HG02610 (cell line): Measurements from ENCODE around the gene ZDHHC13.

Experiments
- ATAC-seq: cut with Tn5 transposase; IDR thresholded peaks from one replicate; pipeline ENCODE4 v1.9.1; 2021; ENCODE audit warnings: mild to moderate bottlenecking, moderate library complexity; ENCODE audit not compliant: unreplicated experiment

Gene ZDHHC13

DNA sequence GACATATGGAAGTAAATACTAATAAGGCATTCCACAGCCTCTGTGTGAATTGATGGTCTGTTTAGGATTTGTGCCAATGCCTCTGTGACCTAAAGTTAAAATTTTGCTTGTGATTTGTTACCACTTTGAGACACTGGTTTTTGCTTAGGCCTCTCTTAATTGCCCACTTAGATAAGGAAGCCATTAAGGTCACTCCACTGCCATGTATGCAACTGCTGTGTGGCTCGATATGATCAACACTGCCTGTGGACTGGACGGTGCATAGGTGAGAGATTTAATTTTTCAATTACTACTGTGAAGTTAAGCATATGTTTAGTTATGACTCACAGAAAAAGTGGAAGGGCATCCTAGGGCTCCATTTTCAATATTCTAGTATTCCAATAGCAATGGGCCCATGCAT lies 47.9 kb downstream of the ZDHHC13 start:
- ATAC-seq = no peak

DNA sequence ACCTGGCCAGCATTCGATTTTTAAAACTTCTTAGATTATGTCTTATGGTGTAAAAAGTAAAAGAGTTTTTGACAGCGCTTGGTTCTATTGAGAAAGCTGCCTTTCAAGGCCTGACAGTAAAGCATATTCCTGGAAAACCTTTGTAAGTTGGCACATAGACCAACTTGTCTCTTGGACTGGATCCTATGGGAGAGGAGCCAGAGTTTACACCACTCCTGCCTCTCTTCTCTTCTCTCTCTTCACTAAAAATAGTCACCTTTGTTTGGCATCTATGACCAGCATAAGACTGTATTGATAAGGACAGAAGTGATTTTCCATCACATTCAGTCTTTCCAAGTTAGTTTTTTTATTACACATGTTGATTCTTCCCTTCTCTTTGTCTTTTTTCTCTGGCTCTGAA lies 51.1 kb downstream of the ZDHHC13 start:
- ATAC-seq = no peak

DNA sequence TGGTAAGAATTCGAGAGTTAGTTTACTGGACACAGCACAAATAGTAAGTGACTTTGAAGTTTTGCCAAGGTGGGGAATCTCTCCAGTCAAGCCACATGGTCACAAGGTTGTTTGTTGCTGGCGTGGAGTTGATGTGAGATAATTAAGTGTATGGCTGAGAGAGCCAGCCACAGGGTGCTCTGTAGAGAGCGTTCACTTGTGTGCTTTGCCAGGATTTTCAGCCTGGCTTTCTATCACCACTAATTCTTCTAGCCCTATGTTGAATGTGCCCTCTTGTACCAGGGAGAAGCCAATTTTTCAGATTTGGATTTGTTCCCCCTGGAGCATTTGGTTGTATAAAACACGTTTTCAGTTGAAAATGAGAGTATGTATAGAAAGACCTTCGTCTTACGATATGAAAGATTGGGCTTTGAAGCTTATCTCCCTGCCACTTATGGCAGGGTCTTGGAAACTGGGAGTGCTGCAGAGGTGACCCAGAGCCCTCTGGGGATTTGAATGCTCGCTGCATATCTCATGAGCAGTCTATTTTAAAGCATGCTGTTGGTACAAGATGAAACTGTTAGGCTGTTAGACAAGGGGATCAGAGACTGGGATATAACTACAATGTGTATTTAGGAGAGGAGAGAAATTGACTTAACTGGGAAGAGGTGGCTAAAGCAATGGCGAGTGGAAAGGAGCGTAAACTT lies 56.2 kb downstream of the ZDHHC13 start:
- ATAC-seq = no peak

DNA sequence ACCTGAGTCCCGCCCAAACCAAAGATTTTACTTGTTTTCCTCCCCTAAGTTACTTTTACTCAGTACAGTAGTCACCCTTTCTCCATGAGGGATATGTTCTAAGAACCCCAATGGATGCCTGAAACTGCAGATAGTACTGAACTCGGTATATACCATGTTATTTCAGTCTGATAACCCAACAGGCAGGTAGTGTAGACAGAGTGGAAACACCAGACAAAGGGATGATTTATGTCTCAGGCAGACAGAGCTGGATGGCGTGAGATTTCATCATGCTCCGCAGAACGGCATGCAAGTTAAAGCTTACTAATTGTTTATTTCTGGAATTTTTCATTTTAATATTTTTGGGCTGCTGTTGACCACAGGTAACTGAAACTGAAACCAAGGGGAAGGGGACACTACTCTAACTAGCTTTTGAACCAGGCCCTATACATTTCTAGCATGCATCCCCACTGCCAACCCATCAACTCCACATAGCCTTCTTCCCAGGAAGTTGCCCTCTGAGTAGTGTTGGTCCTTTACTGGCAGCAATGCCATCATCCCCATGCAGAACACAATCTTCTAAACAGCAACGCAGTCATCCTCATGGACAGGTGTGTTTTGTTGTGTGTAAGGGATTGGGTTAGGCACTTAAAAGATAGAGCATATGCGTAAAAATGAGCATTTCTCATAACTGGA lies 57.1 kb downstream of the ZDHHC13 start:
- ATAC-seq = no peak

DNA sequence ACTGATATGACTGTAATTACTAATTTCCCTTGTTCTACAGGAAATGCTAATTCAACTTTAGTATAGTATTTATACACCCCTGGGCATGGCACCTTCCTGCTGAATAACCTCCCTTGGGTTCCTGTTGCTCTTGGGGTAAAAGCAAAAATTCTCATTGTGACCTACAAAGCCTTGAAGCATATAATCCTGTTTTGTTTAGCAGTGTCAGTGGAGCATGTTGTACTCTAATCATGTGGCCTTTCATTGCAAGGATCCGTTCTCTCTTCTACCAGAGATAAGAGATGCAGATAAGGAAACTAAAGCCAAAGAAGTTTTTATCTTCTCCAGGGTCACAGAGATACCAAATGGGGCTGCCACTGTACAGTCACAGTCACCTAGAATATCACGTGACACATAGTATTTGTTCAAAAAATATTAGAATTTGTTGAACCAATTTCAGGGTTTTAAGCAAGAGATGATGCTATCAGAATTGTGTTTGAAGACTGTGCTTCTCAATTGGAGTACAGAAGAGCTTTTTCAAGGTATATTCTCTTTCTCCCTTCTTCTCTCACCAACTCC lies 59.7 kb downstream of the ZDHHC13 start:
- no peak for ATAC-seq

DNA sequence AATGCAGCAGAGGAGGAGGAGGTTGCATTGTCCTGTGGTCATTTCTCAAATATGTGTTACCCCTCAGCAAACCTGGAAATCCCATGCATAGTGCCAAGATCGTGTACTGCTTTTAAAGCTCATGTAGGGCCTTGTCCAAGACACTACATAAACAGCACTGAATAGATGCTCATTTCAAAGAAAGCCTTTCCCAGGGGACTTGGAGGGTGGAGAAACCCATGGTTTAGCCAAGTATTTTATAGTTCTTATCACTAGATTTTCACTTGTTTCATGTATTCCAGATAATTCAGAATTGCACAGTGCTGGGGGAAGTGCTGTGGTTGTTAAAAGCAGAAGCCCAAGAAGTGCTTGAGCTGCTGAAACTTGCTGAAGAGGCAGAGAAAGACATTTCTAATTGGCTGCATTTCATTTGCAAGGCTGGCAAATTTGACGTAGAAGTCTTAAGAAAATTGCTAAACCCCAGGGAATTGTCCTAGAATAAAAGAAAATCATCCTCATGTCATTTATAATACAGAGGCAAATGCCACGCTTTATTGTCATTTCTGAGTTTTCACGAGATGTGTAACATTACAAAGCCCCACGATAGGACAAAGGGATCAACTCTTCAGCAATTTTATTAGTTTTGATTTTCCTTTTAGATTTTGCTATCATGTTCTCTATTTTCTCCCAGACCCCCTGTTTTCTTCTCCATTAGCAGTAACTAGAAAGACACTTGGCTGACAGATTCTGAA lies 64.7 kb downstream of the ZDHHC13 start:
- ATAC-seq = no peak

DNA sequence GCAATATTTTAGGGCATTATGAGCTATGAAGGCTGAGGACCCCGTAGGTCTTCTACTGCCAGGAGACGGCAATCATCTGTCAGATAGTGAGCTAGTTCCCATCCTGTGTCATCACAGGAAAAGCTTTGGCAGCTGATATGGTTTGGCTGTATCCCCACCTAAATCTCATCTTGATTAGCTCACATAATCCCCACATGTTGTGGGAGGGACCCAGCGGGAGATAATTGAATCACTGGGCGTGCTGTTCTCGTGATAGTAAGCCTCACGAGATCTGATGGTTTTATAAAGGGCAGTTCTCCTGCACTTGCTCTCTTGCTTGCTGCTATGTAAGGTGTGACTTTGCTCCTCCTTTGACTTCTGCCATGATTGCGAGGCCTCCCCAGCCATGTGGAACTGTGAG lies 66.7 kb downstream of the ZDHHC13 start:
- ATAC-seq = no peak

DNA sequence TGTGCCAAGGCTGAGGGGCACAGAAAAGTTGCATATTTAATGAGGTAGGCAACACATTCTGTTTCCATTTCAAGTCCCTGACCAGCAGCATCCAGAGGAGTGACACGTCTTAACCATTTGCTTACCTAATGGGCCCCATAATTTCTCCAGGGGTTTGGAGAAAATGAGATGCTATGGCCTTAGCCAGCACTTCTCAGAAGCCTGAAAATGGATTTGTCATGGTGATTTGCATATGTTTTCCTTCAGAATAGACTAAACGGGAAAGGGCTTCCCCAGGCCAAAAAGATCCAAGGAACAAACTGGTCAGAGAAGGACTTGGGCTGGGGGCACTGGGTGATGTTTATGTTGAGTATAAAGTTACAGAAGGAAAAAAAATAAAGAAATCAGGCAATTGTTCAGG lies 68.1 kb downstream of the ZDHHC13 start:
- ATAC-seq = no peak

DNA sequence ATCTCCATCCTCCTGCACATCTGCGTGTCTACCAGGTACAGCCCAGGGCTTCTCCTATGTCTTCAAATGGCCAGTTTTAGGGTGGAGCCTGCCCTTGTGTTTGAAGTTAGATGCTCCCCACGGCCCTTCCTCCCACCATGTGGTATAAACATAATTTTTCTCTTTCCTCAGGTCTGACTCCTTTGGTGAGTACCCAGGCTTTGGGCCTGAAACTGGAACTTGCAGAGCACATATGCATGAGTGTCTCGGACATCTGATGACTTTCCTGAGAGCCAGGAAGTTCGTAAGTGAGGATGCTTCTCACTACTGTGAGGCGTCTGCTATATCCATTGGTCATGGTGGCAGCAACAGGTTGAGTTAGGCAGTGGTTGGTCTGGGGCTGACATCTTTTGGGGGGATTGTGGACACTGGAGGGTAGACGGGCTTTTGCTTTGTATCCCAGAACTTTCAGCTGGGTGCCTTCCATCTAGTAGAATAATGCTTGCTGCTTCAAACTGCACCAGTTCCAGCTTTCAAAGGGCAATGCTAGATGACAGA lies 68.6 kb downstream of the ZDHHC13 start:
- no peak for ATAC-seq

DNA sequence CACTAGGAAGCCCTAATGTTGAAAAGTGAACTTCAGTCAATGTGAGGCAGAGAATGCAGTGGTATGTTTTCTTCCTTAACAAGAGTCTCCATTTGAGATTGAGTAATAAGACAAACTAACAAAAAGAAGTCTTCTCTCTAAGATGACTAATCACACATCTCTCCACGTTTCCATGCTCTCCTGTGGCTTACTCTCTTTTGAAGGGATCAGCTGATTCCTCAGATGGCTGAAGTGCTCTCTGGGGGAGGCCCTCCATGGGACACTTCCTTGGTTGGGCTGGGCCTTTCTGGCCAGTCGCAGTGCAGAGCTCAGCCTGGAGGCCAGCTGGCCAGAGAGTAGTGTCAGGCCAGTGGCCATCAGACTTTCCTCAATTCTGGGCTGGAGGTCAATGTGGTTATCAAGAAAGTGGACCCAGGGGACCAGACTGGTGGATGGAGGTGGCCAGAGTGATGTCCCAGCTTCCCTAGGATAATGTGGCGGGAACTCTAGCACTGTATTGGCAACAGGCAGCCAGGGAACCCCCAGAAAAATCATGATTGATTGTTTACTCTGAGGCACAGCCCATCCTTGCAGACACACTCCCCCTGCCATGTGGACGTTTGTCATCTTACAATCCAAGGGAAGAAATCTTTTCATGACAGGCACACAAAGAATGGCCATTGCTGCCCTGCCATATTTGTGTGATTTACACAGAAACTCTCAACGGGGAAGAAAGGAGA lies 70.3 kb downstream of the ZDHHC13 start:
- ATAC-seq = no peak

DNA sequence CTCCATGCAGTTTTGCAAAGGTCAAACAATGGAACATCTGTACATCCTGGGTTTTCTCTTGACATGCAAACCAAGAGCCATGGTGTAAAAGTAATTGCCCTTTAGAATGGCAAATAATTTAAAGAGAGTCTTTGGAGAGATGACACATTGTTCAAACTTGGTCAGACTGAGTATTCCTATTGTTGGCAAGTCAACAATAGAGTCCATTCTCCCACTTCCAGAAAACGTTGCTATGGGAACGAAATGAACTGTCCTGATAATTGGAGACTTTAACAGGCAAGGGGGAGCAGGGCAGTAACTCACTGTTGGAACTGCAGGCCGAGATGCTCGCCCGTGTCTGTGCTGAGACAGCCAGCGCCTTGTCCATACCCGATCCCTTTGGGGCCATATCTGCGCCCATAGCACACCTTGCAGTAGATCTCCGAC lies 70.9 kb downstream of the ZDHHC13 start:
- ATAC-seq = no peak

DNA sequence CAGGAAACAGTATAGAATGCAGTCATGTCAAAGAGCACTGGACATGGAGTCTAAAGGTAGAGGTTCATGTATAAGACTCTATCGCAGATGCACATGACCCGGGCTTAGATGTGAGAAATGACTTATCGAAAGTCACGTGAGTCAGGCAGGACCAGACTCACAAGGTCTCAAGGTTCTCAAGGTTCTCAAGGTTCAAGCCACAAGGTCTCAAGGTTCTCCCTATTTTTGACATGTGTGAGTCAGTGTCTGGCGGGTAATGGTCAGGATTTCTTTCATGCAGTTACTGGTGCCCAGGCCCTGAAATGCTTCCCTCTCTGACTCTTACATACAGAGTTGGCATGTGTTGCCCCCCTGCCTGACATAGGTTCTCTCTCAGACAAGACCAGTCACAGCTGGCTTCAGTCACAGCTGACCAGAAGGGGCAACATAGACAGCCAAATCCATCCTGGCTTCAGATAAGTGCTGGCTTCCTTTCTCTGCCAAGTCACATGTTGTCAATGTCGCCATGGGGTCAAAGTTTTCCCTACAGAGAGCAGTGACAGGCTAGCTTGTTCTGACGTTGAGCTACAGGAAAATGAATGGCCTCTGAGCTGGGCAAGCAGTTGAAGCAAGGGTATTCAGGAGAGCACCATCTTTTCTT lies 74.7 kb downstream of the ZDHHC13 start:
- ATAC-seq = no peak

DNA sequence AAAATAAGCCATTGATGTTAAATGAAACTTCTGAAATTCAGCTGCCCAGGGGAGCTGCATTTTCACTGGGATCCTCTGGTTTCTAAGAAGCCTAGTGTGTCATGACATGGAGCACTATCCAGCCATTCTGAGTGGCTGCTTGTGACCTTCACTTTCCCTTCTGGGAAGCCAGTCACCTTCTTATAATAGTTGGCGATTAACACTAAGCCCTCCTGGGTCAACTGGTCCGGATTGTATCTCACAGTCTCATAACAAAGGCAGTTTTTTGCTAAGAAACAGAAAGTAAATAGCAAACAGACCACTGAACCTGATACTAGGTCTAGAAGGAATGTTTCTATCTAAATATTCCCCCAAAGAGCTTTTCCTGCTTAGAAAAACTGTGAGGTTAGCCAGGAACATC lies 76.9 kb downstream of the ZDHHC13 start:
- ATAC-seq = no peak

DNA sequence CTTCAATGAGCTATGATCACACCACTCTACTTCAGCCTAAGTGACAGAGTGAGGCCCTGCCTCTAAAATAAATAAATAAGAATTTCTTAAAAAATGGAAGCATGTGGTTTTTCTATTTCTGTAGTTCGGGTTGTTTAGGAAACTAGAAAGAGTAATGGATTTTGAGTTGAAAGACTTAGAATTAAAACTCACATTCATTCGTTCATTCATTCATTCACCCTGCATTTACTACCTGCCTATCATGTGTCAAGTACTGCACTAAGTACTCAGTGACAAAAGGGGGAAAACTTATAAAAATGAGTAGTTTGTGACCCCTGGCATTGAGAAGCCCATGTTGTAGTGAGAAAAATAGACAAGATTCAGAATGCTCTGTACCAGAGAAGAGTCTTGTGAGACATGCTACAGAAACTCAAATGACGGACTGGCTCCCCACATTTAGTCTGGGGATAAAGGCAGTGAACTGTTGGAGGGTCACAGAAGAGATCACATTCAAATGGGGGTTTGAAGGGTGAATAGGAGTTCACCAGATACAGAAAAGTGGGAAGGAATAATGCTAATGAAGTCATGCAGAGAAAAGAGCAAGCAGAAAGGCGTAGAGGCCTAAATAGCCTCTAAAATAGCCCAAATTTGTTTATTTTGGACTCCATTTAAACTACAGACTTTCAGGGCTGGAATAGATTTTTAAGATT lies 77.8 kb downstream of the ZDHHC13 start:
- ATAC-seq = no peak

DNA sequence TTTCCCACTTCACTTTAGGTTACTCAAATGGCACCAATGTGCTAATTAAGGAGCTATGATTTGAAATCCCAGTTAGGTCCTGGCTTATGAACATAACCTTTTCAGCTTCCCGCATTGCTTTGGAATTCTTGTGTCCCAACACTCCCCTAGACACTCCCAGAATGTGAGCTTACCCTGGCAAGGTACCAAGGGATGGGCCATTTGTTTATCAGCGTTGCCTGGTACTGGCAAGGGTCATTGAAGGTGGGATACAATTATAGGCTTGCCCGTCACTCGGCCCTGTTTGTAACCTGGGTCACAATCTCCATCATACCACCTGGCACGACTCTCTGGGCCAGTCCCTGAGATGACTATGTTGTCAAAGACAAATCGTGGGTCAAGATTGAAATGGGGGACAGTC lies 79.5 kb downstream of the ZDHHC13 start:
- ATAC-seq = no peak

DNA sequence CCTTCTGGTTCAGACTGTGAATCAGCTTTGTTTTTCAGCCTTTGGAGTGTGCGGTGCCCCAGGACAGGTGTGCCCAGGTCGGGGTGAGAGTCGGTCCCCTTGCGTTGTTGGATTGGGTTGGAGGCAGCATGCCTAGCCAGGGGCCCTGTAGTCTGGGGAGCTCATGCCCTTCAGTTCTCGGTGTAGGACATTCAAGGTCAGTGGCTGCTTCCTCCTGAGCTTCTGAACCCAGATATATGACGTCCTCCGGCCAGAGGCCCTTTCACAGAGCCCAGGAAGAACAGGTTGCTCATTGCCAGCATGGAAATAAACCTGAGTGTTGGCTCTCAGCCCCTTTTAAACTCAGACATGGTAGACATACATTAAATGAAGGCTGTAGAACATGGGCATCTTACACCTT lies 82.1 kb downstream of the ZDHHC13 start:
- ATAC-seq = no peak

DNA sequence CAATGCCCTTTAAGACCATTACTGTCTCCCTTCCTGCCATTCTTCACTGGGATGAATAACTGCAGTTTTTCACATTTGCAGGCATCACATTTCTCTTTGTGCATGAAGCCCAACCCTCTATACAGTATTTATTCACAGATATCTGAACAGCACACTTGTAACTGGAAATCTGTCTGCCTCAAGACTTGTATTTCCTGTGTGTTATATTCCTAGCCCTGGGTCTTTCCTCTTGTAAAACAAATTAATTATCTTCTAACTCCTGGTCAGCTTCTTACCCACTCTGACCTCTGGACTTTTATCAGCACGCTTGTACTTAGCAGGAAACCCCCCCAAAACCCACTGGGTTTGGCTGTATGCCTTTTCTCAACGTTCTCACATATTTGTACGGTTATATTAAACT lies 82.8 kb downstream of the ZDHHC13 start:
- no peak for ATAC-seq

DNA sequence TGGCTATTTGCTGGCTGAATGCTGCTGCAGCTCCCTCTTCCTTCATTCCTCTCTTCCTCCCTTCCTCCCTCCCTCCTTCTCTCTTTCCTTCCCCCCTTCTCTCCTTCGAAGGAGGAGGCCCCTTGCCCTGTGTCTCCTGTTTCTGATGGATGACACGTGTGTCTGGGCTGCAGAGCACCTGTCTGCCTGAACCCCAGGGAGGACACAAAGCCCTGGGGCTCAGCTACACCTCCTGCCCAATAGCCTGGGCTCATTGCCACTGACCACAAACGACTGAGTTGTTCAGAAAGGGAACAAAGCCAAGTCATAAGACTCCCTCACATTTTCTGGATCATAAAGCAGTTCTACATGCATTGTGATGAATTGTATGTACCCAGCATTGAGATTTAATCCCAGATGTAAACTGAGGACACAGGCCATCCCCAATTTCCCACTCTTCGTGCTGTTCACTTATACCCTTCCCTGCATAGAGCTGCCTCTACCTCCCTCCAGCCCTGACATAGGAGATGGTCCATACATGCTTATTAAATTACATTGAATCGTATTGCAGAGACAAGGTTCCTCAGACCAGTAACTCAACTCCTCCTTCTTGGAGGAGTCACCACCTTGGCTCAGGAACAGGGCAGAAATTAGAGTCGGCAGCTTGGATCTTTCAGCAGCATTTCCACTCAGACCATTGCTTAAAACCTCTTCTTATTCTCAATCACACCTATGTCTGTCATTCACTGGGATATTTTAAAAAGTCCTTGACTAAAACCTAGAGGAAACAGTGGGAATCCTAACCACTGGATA lies 83.6 kb downstream of the ZDHHC13 start:
- ATAC-seq = no peak
